Stimulated activated CD8-positive, alpha-beta memory T cell treated with anti-CD3 and anti-CD28 coated beads, Interleukin-7, amount 100 ng/mL, for 1 hour (primary cell): Measurements from ENCODE around the gene DIS3L2.
"Not testable (repeated sequence)": the region's sequence is repeated elsewhere in the genome, so short reads cannot be mapped to it uniquely, and the experiment has no call there.

Experiments
- DNase-seq, 2 donors: peaks; one replicate each; pipeline ENCODE4 v3.0.0-alpha.2; 2020; ENCODE audit warnings: low read depth in 2 of 2

Gene DIS3L2

GRCh38 chr2:232368311-232368731 lies 406.8 kb downstream of the DIS3L2 start:
- no peak for DNase-seq

GRCh38 chr2:232369126-232369951 lies 407.8 kb downstream of the DIS3L2 start:
- DNase-seq = no peak

GRCh38 chr2:232370007-232370406 lies 408.5 kb downstream of the DIS3L2 start:
- not testable (repeated sequence) for DNase-seq

- no peak for DNase-seq
Observed at GRCh38 chr2:232372231-232373208, 411.0 kb downstream of the DIS3L2 start.

- no peak for DNase-seq
Observed at GRCh38 chr2:232374356-232374755, 412.8 kb downstream of the DIS3L2 start.

GRCh38 chr2:232375164-232375563 lies 413.7 kb downstream of the DIS3L2 start:
- DNase-seq = no peak

- DNase-seq = no peak
Observed at GRCh38 chr2:232376260-232376659, 414.7 kb downstream of the DIS3L2 start.

GRCh38 chr2:232376713-232377112 lies 415.2 kb downstream of the DIS3L2 start:
- no peak for DNase-seq

- DNase-seq = no peak
Observed at GRCh38 chr2:232377319-232377718, 415.8 kb downstream of the DIS3L2 start.

GRCh38 chr2:232377841-232378734 lies 416.6 kb downstream of the DIS3L2 start:
- no peak for DNase-seq

GRCh38 chr2:232378735-232379151 lies 417.2 kb downstream of the DIS3L2 start, which contains the start of gene ALPP:
Gene ALPP (plus strand): TSS chr2:232378751. CDS start chr2:232378803, 52 bp downstream.
- DNase-seq = not testable (repeated sequence)

GRCh38 chr2:232379610-232380590 lies 418.4 kb downstream of the DIS3L2 start:
- DNase-seq = not testable (repeated sequence)

- DNase-seq = not testable (repeated sequence)
Observed at GRCh38 chr2:232381204-232382031, 419.9 kb downstream of the DIS3L2 start.

- no peak for DNase-seq
Observed at GRCh38 chr2:232382331-232383225, 421.1 kb downstream of the DIS3L2 start.

GRCh38 chr2:232384466-232384865 lies 423.0 kb downstream of the DIS3L2 start:
- DNase-seq = no peak

- DNase-seq = not testable (repeated sequence)
Observed at GRCh38 chr2:232385058-232385457, 423.5 kb downstream of the DIS3L2 start.

- no peak for DNase-seq
Observed at GRCh38 chr2:232385660-232386489, 424.4 kb downstream of the DIS3L2 start.
